Right renal pelvis (tissue), 4 donors: ENCODE measurements around the gene HOXB8. TPM values are rescaled to one million over a fixed set of nuclear protein-coding genes. Genes with fewer than 3 reads are reported as not detected.

ENCODE experiments used
- DNase-seq, 4 donors: peaks; one replicate each; pipeline ENCODE4 v3.0.0-alpha.2; 2013; ENCODE audit warnings: low read depth in 4 of 4, low spot score in 3 of 4, missing footprints in 1 of 4
- polyA plus RNA-seq, 4 donors: library from polyadenylated mRNA; unstranded; fragments of 120-200 nt; gene quantifications; one replicate each; pipeline ENCODE4 v1.2.1, GENCODE V29; 2013; ENCODE audit not compliant: insufficient read length in 4 of 4

Gene HOXB8
- polyA plus RNA-seq, 4 donors = 47.3 to 55.5 (median 48.6) TPM

- peak in 1 of 4 donors; percentile 80 for DNase-seq
Observed at GRCh38 chr17:48611681-48612455, 3.2 kb downstream of the HOXB8 start.

DNA sequence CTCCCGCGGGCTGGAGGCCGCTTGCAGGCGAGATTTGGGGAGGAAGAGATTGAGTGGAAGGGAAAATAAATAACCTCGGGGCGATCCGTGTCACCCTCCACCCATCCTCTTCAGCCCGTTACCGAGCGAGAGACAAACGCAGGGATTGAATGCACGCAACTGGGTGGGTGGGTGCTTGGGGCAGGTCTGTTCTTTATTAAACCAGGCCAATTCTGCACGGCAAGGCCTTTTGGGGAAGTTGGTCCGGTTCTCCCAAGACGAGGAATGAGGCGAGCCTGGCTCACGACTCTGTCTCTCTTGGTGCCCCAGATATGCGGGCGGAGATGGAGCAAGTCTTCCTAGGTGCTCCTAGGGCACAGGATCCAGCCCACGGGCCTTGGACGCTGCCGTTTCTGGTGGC lies 3.9 kb downstream of the HOXB8 start:
- no peak for DNase-seq

DNA sequence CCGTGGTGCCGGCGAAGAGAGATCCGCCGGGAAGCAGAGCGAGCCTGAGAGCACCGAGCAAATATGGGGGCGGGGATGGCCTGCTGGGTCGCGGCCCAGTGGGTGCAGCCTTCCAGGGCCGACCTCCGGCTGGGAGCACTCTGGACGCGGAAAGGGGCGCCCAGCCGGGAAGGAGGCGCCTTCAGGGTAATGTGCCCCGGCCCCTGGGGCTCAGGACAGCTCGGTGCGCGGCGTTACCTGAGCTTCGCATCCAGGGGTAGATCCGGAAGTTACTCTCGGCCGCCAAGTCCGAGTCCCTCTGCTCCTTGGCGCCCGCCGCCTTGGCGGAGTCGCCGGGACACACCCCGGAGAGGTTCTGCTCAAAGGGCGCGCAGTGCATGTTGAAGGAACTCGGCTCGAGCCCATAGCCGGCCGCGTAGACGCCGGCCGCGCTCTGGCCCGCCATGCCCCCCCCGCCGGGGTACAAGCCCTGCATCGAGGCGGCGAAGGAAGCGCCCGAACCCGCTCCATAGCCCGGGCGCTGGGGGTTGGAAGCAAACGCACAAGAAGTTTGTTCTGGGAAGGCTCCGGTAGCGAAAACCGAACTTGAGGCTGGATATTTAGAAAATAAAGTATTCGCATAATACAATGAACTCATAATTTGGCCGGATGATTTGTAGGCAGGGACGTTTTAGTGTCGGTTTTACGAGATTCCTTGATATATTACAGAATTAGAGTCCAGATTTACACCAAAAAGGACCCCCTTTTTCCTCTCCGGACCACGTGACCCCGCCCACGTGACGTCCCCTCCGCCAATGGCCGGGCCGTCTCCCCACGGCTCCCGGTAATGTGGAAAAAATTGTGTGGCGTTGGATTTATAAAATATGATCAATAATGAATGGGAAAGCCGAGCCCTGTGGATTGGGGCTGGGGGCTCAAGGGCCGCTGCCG lies 4.5 kb downstream of the HOXB8 start, which contains the start of gene HOXB7:
Gene HOXB7 (minus strand): TSS at position 736 of the 930 bp plus-strand sequence. CDS start 99 bp downstream, at position 637.
- DNase-seq = no peak

- DNase-seq = no peak
Observed at GRCh38 chr17:48609759-48610281, 5.3 kb downstream of the HOXB8 start.

DNA sequence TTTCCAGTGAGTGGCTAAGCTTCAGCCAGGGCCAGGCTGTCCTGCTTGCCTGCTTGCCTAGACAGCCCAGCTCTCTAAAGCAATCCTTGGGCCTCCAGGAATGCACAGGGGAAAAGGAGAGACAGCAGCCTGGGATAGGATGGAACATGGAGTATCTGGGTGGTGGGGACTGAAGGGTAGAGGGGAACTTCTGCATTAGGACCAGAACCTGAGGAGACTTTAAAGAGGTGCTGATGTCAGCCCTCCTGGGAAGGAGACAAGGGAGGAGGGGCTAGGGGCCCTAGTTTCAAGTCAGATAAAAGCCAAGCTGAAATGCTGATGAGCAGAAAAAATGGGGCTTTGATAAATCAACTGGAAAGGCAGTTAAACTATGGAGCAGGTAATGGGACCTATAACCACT lies 6.1 kb downstream of the HOXB8 start:
- DNase-seq = no peak

GRCh38 chr17:48608494-48608834 lies 6.6 kb downstream of the HOXB8 start:
- DNase-seq = no peak

DNA sequence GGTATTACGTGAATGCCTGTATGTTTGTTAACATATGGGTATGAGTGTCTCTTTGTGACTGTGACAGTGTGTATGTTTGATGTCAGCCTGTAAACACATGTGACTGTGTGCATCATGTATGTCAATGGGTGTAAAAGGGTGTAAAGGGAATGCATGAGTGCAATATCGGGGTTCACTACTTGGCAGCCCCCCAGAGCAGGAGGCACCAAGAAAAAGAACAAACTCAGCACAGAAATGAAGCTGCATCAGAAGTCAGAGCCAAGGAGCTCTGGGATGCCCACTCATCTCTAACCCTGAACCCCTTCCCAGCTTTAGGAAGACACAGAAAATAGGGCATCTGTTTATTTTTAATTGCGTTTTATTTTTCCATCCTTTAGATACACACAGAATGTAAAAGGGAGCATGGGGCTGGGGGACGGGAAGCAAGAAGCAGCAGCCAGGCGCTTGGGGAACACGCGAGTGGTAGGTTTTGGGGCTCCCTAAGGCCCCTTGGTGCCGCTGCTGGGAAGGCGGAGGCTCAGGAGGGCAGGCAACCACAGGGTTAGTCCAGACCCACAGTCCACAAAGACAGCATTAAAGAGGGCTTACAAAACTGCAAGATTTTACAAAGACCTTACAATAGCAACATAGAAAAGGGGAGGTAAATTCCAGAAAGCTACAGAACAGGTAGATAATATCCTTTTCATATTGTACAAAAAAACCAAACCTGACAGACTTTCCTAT lies 8.0 kb downstream of the HOXB8 start:
- DNase-seq = no peak

- DNase-seq = no peak
Observed at GRCh38 chr17:48605991-48606891, 8.9 kb downstream of the HOXB8 start.

DNA sequence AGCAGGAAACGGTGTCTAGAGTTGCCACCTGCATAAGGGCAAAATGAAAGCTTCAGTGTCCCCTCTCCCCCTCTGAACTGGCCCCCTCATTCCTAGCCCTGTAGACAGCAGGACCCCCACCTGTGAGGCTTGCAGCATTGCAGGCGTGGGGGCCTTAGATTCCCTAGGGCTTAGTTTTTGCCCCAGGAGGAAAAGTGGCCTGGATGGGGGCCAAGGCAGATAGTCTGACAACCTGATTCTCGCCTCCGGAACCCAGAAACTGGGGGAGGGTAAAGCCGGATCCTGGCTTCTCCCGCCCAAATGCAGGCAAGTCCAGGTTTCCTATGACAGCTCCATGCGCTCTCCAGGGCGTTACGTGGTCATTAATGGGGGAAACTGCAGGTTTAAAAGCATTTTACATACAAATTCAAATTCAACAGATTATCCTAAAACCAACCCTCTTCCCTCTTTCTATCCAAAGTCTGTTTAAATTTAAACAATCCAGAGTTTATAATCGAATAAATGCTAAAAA lies 9.6 kb downstream of the HOXB8 start:
- no peak for DNase-seq

GRCh38 chr17:48604770-48605329 lies 10.2 kb downstream of the HOXB8 start, which contains the start of gene HOXB6:
Gene HOXB6, minus strand, starts transcription at chr17:48604986. Its CDS starts 6,836 bp downstream, at chr17:48598150.
- DNase-seq = no peak

DNA sequence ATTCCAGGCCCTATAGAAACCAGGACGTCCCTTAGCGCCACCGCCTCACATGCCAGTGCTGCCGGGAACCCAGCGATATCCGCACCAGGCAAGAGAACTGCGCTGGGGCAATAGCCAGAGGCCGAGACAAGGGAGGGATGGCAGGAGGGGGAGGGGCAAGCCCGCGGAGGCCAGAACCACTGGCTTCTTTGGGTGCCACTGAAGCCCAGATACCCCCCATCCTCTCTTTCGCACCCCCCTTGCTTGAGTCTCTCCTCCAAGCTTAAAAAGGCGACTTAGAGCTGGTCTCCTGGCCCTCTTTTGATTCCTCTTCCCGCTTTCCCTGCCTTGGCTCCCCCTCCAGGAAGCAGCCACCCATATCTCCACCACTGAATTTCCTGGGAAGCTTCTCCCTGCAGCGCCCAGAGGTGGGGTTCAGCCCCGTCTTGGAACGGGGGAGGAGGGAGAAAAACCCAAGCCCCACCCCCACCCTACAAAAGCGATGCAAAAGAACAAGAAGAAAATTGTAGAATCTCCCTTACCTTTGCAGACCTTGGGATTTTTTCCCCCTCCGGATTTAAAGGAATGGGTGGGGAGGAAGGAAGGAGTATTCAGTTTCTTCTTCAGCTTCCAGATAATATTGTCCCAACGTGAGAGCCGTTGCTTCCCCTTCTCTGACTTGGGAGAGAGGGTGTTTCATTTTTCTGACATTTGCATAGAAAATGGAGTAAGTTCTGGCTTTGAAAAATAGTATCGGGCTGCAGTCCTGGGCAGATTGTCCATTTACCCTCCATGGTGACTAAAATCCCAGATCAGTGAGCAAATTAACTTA lies 10.9 kb downstream of the HOXB8 start:
- DNase-seq = no peak

GRCh38 chr17:48601539-48602425 lies 13.3 kb downstream of the HOXB8 start:
- no peak for DNase-seq

GRCh38 chr17:48601207-48601538 lies 13.9 kb downstream of the HOXB8 start:
- DNase-seq = no peak

DNA sequence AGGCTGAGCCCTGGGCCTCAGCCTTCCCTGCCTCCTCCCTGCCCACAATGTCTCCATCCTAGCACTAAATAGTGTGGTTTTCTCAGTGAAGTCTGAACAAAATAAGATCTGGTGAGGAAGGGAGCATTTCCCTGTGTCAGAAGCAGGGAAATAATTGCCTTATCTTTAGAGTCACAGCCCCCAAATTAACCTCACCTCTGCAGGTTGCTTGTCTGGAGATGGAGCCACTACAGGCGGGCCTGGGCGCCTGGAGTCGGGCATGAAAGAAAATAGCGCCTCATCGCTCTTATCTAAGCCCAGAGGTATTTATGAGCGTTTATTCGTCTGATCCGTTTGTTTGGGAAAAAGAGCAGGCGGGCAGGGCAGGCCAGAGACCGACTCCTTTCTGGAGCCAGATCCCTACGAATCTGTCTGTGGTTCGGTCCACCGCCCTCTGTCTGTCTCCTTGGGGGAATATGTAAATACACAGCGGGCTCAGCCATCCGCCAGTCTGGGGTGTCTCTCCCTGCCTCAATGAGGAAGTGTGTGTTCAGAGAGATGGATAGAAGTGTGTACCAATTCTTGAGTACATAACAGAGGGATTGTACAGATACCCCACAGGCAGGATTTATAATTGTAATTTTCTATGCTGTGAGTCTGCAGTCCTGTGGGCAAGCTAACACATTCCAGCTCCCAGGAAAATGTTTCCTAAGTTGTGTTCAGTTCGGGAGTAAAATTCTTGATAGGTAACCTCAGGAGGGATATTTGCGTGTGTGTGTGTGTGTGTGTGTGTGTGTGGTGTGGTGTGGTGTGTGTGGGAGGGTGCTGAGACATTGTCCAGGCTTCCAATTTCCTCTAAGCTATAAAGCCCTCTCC lies 14.6 kb downstream of the HOXB8 start:
- DNase-seq = no peak

GRCh38 chr17:48599354-48599753 lies 15.7 kb downstream of the HOXB8 start:
- no peak for DNase-seq

DNA sequence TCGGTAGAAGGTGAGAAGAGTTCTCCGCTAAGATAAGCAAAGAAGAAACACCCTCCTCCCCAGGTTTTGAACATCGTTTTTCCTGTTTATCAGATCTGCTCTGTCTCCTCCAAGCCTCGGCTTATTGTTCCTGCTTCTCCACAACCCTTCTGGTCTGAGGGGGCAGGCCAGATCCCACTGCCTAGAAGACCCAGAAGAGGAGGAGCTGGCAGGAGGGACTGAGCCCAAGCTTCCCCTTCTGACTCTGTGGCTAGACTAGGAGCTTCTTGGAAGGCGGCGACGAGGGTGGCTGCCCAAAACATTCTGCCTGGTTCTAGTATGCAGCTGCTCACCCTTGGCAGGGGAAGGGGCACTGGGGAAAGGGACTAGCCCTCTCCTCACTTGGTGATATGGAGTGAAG lies 16.4 kb downstream of the HOXB8 start:
- no peak for DNase-seq
